AG08395 (cell line): ENCODE measurements around the gene ALG12.
A peak's percentile ranks its signal among the peaks of the same experiment; 100 is the strongest.

Experiments
- DNase-seq: peaks from one replicate; pipeline ENCODE4 v3.0.0; 2012; ENCODE audit warnings: mixed read lengths, low spot score

The ALG12 gene

GRCh38 chr22:49917974-49918910 is at the start of gene ALG12, which contains the start of gene CRELD2:
TSS of gene ALG12 (minus strand) at chr22:49918438. CDS start at chr22:49913765, 4,673 bp downstream.
TSS of gene CRELD2 (plus strand) at chr22:49918634. CDS start at chr22:49918770, 136 bp downstream.
- DNase-seq = peak; percentile 100

GRCh38 chr22:49967706-49968208 is 49.5 kb upstream of the ALG12 start:
- peak; percentile 28 for DNase-seq

DNA sequence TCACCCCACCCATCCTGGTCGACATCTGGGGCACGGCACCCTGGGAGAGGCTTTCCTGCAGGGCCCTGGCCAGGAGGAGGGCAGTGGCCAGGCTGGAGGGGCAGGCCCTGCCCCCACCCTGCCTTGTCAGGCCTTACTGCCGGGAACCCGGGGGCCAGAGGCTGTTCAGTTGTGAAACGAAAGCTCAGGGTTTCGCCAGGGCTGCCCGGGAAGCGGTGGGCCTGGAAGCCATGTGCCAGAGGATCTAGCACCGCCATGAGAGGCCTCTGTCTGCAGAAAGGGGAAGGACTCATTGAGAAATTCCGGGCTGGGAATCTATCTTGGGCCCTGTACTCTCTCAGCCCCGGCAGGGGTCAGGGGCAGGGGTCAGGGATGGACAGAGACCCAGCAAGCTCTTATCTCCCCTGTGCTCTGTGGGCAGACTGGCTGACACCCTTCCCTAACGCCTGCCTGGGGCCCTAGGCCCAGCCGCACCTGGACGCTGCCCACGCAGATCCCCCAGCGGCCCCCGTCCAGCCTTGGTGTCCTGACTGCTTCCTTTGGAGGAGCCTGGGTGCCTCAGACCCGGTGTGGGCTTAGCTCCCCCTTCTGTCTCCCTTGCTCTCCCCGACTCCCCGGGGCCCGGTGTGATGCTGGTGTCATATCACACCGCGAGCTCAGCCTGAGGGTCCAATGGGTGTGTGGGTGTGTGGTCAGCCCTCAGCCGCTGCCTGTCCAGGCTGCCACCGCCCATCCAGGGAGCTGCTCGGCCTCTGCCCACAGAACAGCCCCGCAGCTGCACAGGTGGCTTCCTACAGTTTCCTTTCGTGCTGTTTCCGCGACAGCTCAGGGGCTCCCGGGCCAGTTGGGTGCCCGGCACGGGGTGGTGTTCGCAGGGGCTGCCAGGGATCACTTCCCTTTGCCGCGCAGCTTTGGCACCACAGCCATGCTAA is 48.8 kb upstream of the ALG12 start:
- DNase-seq = no peak

GRCh38 chr22:49966041-49966773 is 48.0 kb upstream of the ALG12 start:
- DNase-seq = no peak

DNA sequence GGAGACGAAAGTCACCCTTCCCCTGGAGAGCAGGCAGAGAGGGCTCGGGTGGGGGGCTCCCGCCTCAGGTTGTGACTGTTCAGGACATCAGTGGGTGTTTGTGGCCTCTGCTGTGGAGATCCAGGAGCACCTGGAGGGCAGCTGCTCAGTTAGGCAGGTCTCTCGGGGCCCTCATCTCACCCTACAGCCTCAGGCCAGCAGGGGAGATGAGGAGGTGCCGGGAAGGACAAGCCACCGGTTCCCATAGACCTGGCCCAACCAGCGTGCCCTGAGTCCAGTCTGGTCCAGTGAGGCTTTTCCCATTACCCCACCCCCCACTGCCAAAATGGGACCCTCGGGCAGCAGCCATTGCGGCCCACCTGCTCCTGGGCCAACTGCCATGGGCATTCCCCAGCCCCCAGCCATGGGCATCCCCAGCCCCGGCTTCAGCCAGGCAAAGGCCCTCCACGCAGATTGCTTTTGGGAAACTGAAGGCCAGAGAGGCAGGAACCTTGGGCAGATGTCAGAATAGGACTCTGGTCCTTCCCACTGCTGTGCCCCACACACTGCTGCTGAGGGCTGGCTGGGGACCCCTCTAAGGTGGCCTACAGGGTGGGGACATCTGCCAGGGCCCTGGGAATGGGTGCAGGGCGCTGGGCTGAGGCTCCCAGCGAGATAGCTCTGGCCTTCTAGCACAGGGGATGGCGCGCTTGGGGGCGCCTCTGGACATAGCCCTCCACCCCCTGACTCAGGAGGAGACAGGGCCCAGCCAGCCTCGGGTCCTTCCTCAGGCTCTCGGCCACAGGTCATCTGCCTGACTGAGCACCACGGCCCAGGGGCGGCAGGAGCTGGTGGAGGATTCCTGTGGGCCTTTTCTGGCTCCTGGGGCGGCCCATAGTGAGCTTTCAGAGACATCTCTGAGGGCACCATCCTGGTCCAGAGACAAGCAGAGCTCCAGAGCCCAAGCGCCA is 47.1 kb upstream of the ALG12 start:
- no peak for DNase-seq

DNA sequence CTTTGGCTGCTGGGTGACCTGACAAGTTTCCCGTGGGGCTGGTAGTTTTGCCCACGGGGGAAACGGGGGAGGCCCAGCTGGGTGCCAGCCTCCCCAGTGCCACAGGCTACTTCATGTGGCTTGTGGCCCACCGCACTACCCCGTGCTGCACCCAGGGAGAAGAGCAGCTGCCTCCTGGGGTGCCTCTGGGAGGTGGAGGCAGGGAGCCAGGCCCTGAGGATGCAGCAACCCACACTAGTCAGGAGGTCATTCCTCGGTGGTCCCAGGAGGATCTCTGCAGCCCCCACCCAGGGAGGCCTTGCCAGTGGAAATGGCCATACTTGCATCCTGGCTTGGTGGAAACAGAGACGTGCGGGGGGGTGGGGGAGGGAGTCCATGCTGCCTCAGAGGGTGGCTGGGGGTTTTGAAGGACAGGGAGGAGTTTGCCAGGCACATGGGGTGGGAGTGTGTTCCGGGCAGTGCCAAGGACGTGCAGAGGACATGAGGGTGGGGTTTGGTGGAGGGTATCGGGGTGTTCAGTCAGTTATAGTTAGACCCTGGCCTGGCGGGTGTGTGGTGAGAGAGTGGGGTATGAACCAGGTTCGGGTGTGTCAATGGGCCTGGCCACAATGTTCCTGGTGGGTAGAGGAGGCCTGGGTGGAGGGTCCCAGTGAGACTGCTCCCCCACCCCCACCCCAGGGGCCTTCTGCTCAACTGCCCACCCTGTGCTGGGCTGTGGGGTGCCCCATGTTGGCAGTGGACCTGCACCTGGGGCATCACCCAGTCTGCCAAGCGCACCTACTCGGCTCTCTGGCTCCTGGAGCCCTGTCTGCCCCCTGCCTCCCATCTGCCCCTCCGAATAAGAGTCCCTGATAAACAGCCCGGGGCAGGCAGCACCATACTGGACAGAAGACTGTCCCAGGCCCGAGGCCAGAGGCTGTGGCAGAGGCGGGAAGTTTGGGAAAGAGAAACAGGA is 46.2 kb upstream of the ALG12 start:
- DNase-seq = no peak

GRCh38 chr22:49963647-49964026 is 45.4 kb upstream of the ALG12 start:
- DNase-seq = no peak

GRCh38 chr22:49962751-49963646 is 44.8 kb upstream of the ALG12 start:
- no peak for DNase-seq

DNA sequence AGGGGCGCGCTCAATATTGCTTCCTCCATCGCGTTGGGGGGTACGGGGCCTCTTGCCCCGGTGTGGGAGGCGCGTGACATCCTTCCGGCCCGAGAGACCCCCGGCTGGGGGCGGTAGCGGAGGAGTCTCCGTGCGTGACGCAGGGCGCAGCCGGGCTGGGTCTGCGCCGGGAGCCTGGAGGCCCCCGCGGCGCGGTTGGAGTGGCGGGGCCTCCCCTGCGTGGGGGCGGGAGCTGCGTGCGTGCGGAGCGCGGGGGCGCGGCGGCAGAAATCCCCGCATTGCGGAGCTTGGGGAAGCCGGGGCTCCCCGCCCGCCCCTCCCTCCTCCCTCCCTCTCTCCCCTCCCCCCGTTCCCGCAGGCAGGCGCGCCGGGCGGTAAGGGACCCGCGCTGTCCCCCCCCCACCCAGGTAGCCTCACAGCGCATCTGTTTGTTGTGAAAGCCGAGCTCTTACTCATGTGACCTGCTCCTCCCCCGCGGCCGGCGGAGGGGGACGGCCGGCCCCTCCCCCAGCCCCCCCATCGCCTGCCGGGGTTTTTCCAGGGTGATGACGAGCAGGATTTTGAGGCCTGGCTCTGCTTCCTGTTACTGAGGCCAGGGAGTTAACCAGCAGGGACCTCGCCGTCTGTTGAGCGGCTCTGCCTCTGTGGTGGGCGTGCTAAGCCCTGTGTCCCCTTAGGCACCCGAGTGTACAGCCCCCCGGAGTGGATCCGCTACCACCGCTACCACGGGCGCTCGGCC is 43.9 kb upstream of the ALG12 start:
- peak; percentile 90 for DNase-seq

DNA sequence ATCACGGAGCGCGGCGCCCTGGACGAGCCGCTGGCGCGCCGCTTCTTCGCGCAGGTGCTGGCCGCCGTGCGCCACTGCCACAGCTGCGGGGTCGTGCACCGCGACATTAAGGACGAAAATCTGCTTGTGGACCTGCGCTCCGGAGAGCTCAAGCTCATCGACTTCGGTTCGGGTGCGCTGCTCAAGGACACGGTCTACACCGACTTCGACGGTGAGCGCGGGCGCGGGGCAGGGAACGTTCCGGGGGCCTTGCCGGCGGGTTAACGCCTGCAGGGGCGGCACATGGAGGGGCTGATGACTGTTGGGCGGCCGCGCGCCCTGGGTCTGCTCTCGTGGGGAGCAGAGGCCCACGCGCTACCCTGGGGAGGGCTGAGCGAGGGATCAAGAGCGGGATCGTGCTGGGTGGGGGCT is 43.4 kb upstream of the ALG12 start:
- DNase-seq = no peak

GRCh38 chr22:49961005-49961600 is 42.9 kb upstream of the ALG12 start:
- no peak for DNase-seq

DNA sequence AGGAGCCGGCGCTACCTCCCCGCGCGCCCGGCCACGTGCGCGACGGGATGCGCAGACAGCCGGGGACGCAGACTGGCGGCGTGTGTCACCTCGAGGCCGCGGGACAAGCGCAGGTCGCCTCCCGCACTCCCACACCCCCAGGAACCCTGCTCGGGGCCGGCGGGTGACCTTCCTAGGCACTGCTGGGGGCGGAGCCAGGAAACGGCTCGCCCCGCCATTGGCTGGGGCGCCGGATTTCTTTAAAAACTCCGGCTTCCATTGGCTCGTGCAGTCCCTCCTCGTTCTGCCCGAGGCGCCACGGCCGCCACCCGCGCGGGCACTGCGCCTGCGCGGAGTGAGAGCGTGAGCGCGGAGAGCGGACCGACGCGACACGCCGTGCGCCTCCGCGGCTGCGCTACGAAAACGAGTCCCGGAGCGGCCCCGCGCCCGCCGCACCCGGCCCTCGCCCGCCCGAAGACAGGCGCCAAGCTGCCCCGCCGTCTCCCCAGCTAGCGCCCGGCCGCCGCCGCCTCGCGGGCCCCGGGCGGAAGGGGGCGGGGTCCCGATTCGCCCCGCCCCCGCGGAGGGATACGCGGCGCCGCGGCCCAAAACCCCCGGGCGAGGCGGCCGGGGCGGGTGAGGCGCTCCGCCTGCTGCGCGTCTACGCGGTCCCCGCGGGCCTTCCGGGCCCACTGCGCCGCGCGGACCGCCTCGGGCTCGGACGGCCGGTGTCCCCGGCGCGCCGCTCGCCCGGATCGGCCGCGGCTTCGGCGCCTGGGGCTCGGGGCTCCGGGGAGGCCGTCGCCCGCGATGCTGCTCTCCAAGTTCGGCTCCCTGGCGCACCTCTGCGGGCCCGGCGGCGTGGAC is 42.1 kb upstream of the ALG12 start, which contains the start of gene PIM3:
Gene PIM3 (plus strand): TSS at position 614 of the 846 bp plus-strand sequence. CDS start 176 bp downstream, at position 790.
- DNase-seq = peak; percentile 98

- no peak for DNase-seq
Measured at GRCh38 chr22:49959782-49960158, 41.5 kb upstream of the ALG12 start.

GRCh38 chr22:49958931-49959781 is 40.9 kb upstream of the ALG12 start:
- no peak for DNase-seq

- DNase-seq = no peak
Measured at GRCh38 chr22:49958366-49958921, 40.2 kb upstream of the ALG12 start.
